OCI-LY1 (cell line): ENCODE data around the gene DUSP22.
A peak's percentile ranks its signal among the peaks of the same experiment; 100 is the strongest.

Source experiments
- H2AFZ ChIP-seq: fragments of 200-600 bp; sonication (generic), shearing (Covaris generic); 2 replicates; pipeline ENCODE4 v1.6.0; 2014; ENCODE audit warnings: antibody characterized with exemption, mild to moderate bottlenecking, low read length
- H3F3A ChIP-seq: fragments of 200-600 bp; sonication (generic), shearing (Covaris generic); 2 replicates; pipeline ENCODE4 v1.6.0; 2014; ENCODE audit warnings: mild to moderate bottlenecking, antibody characterized with exemption, low read length, moderate library complexity; ENCODE audit not compliant: insufficient read depth
- H3K27ac ChIP-seq: fragments of 200-600 bp; sonication (generic); 2 replicates; pipeline ENCODE4 v1.5.1; 2014; ENCODE audit warnings: low read length, mixed run types, mild to moderate bottlenecking, low read depth; ENCODE audit not compliant: poor library complexity, severe bottlenecking
- H3K27me3 ChIP-seq: fragments of 200-600 bp; sonication (generic); 2 replicates; pipeline ENCODE4 v1.6.0; 2014; ENCODE audit warnings: antibody characterized with exemption, mild to moderate bottlenecking, low read length, moderate library complexity; ENCODE audit not compliant: insufficient read depth
- H3K36me3 ChIP-seq: fragments of 200-600 bp; sonication (generic); 2 replicates; pipeline ENCODE4 v1.6.1; 2014; ENCODE audit warnings: mild to moderate bottlenecking, antibody characterized with exemption, low read length, moderate library complexity, mixed read lengths; ENCODE audit not compliant: insufficient read depth
- H3K4me1 ChIP-seq: fragments of 200-600 bp; sonication (generic); 2 replicates; pipeline ENCODE4 v1.5.1; 2014; ENCODE audit warnings: mild to moderate bottlenecking, low read length, moderate library complexity; ENCODE audit not compliant: insufficient read depth, severe bottlenecking
- H3K4me2 ChIP-seq: fragments of 200-600 bp; sonication (generic), shearing (Covaris generic); 2 replicates; pipeline ENCODE4 v1.6.1; 2014; ENCODE audit warnings: low read length
- H3K4me3 ChIP-seq: fragments of 200-600 bp; sonication (generic); 2 replicates; pipeline ENCODE4 v1.5.1; 2014; ENCODE audit warnings: low read length, low read depth, mild to moderate bottlenecking, mixed read lengths; ENCODE audit not compliant: poor library complexity, severe bottlenecking
- H3K79me2 ChIP-seq: fragments of 200-600 bp; shearing (Covaris generic); 2 replicates; pipeline ENCODE4 v1.6.1; 2016; ENCODE audit warnings: mixed run types, low read length, mixed read lengths; ENCODE audit not compliant: insufficient read depth
- H3K9ac ChIP-seq: fragments of 200-600 bp; sonication (generic), shearing (Covaris generic); 2 replicates; pipeline ENCODE4 v1.6.1; 2014; ENCODE audit warnings: mild to moderate bottlenecking, low read length, mixed read lengths
- H3K9me2 ChIP-seq: fragments of 200-600 bp; sonication (generic), shearing (Covaris generic); 2 replicates; pipeline ENCODE4 v1.6.1; 2014; ENCODE audit warnings: low read depth, mild to moderate bottlenecking, low read length, mixed read lengths
- H3K9me3 ChIP-seq: fragments of 200-600 bp; shearing (Covaris generic); 2 replicates; pipeline ENCODE4 v1.6.1; 2014; ENCODE audit warnings: low read length, mixed read lengths
- H4K20me1 ChIP-seq: fragments of 200-600 bp; sonication (generic), shearing (Covaris generic); 2 replicates; pipeline ENCODE4 v1.6.0; 2016; ENCODE audit warnings: mild to moderate bottlenecking, low read length; ENCODE audit not compliant: insufficient read depth
- EZH2 ChIP-seq: fragments of 200-600 bp; sonication (generic), shearing (Covaris generic); IDR thresholded peaks from 2 replicates; pipeline ENCODE4 v1.8.0; 2017; ENCODE audit warnings: borderline replicate concordance, mixed run types, mild to moderate bottlenecking, antibody characterized with exemption, low read length, moderate library complexity, mixed read lengths
- TF ChIP-seq, protein P1 (sequence below): fragments of 200-600 bp; sonication (generic), shearing (Covaris generic); IDR thresholded peaks from 2 replicates; pipeline ENCODE4 v1.5.1; 2017; ENCODE audit warnings: mild to moderate bottlenecking, antibody characterized with exemption, low read length, moderate library complexity, mixed read lengths

The DUSP22 gene

DNA sequence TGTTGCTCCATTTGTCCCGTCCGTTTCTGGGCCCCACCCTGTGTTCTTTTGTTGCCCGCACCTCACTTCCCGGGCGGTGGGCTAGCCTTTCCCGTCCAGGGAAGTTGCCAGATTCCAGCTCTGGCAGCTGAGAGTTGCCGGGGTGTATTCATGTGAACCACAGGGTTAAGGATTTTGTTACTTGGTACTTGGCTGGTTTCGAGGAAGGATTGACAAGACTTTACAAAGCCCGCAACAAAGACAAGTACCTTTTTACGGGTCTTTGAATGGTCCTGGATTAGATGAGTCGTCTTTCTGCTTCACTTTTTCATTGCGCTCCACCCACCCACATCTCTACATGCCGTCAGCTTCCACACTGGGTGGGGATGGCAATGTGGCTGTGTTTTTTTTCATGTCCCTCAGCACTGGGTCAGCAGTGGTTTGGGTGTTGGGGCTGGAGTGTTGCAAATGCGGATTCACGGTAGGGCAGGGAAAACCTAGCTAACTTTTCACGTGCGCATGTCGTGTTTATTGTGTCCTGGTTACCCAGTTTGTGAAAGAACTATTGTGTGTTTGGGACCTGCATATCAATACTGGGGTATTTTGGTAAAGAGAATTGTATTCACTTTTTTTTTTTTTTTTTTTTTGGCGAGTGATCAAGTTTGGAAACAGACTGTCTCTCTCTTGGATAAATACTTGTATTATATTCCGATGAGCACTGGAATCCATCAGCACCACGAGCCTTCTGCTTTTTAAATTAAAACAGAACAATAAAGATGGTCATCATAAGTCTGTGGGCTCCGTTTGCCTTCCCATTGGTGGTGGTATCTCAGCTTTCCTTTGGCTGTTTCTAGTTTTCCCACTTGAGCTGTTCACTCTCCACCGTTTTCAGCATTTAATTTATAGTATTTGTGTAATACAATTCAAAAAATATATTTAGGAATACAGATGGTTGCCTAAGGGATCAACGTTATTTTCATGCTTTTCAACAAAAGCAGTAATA is 1.2 kb downstream of the DUSP22 start:
- Histone ChIP-seq H3K4me2 (peak overlapping the region; percentile 81), H3K9ac (peak overlapping the region; percentile 74), H2AFZ (no peak overlapping the region), H3K36me3 (no peaks in the 10 kb centered on the region; the same call in 1 of the 2 replicates), H3K27me3 (no peaks in the 10 kb centered on the region; the same call in 1 of the 2 replicates), H3K9me2 (no peaks in the 10 kb centered on the region), H3K4me3 (peak overlapping the region; percentile 70), H3K79me2 (no peaks in the 10 kb centered on the region), H3K4me1 (peaks cover 25% of the 10 kb centered on the region), H3F3A (no peaks in the 10 kb centered on the region), H3K27ac (no peak overlapping the region), H3K9me3 (0 out of 2 replicates have a peak, but pooled peaks cover 4% of the 10 kb centered on the region), H4K20me1 (no peaks in the 10 kb centered on the region)
- no peak for TF ChIP-seq EZH2

DNA sequence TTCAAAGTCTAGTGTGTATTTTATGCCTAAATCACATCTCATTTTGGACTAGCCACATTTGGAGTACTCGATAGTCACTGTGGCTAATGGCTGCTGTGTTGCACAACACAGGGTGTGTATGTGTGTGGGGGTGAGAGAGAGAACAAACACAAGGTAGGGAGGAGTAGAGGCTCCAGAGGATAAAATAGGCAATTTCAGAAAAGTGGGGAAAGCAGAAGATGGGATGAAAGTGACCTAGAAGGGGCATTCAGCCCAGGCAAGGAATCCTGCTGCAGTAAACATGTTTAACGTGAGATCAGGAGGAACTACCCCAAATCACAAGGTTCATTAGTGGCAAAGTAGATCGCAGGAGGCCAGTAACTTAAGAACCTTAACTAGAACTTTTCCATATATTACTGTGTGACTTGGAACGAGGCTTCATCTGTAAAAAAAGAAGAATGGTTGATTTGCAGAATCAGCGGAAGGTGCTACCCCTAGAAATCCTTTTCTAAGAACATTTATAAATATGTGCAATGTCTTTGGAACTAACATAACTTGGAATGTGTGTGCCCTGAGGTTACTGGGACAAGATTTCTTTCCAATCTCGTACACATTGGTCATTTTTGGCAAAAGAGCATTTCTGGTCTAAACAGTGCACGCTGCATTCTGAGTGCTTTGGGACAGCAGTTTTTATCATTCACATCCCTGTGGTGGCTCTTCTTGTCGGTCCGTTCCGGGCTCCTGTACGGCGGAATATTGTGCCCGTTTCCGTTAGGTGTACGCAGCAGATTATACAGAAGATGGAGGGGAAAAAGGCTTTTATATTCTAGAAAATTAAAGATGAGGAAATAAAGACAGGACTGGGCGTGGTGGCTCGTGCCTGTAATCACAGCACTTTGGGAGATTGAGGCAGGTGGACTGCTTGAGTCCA is 2.6 kb downstream of the DUSP22 start:
- H3F3A ChIP-seq = no peaks in the 10 kb centered on the region
- H3K9ac ChIP-seq = no peak overlapping the region
- H4K20me1 ChIP-seq = no peaks in the 10 kb centered on the region
- no peaks in the 10 kb centered on the region for H3K79me2 ChIP-seq
- H3K4me3 ChIP-seq = no peak overlapping the region
- H3K36me3 ChIP-seq = no peaks in the 10 kb centered on the region; the same call in 1 of the 2 replicates
- no peak for TF ChIP-seq EZH2
- TF ChIP-seq, protein P1, sequence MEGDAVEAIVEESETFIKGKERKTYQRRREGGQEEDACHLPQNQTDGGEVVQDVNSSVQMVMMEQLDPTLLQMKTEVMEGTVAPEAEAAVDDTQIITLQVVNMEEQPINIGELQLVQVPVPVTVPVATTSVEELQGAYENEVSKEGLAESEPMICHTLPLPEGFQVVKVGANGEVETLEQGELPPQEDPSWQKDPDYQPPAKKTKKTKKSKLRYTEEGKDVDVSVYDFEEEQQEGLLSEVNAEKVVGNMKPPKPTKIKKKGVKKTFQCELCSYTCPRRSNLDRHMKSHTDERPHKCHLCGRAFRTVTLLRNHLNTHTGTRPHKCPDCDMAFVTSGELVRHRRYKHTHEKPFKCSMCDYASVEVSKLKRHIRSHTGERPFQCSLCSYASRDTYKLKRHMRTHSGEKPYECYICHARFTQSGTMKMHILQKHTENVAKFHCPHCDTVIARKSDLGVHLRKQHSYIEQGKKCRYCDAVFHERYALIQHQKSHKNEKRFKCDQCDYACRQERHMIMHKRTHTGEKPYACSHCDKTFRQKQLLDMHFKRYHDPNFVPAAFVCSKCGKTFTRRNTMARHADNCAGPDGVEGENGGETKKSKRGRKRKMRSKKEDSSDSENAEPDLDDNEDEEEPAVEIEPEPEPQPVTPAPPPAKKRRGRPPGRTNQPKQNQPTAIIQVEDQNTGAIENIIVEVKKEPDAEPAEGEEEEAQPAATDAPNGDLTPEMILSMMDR = no peak
- no peak overlapping the region for H2AFZ ChIP-seq
- no peaks in the 10 kb centered on the region for H3K9me2 ChIP-seq
- H3K27me3 ChIP-seq = no peaks in the 10 kb centered on the region; the same call in 1 of the 2 replicates
- no peak overlapping the region for H3K27ac ChIP-seq
- peaks cover 25% of the 10 kb centered on the region for H3K4me1 ChIP-seq
- H3K9me3 ChIP-seq = 0 out of 2 replicates have a peak, but pooled peaks cover 4% of the 10 kb centered on the region
- no peak overlapping the region for H3K4me2 ChIP-seq

DNA sequence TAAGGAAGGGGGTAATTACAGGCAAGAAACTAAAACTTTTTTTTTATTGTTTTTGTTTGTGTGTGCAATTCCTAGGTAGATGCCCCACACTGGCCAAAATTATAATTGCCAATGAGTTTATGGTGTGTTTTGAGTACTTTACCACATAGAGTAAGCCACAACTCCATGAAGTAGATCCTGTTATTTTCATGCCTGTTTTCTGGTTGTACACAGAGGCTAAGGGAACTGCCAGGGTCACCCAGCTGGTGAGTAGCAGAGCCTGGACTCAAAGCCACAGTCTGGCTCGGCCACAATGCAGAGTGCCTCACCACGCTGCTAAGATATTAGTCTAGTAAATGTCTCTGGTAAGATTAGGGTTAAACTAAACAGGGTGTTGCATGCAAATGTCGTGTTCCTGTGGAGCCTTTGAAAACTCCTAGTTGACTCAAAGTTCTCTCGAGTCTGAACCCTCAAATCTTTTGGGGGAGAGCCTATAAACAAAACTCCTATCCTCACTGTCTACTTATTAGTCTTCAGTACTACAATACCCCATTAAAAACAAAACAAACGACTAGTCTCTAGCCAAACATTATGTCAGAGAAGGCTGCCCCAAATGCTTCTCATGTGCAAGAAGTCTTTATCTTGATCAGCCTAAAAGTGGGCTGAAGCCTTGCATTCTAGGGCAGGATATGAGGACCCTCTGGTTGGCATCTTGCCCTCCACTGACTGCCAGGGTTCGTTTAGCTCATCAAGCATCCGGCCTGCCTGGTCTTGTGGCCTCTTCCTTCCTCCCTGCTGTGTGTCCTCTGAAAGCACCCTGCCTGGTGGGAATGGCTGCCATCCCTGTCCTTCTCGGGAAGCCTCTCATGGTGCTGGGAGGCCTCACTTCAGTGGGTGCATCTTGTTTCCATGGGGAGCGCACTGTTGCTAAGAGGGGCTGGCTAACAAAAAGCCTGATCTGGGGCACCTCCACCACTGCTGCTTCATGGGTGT is 4.2 kb downstream of the DUSP22 start:
- no peaks in the 10 kb centered on the region for H3F3A ChIP-seq
- H3K27ac ChIP-seq = no peak overlapping the region
- H3K4me1 ChIP-seq = peaks cover 18% of the 10 kb centered on the region
- H3K36me3 ChIP-seq = no peaks in the 10 kb centered on the region; the same call in 1 of the 2 replicates
- H3K79me2 ChIP-seq = no peaks in the 10 kb centered on the region
- no peaks in the 10 kb centered on the region for H3K9me2 ChIP-seq
- TF ChIP-seq EZH2 = no peak
- TF ChIP-seq, protein P1 = no peak
- 0 out of 2 replicates have a peak, but pooled peaks cover 4% of the 10 kb centered on the region for H3K9me3 ChIP-seq
- H3K27me3 ChIP-seq = no peaks in the 10 kb centered on the region; the same call in 1 of the 2 replicates
- H2AFZ ChIP-seq = no peak overlapping the region
- H4K20me1 ChIP-seq = no peaks in the 10 kb centered on the region
- H3K4me2 ChIP-seq = peak overlapping the region; percentile 7; the same call in 1 of the 2 replicates
- H3K9ac ChIP-seq = no peak overlapping the region
- H3K4me3 ChIP-seq = no peak overlapping the region
